GM03348 (cell line): ENCODE results near the gene RFC4.
"Not testable (repeated sequence)": the region's sequence is repeated elsewhere in the genome, so short reads cannot be mapped to it uniquely, and the experiment has no call there.

ENCODE experiments used
- DNase-seq: peaks from one replicate; pipeline ENCODE4 v3.0.0; 2012; ENCODE audit warnings: low spot score

RFC4 gene

GRCh38 chr3:186824430-186825139 lies 18.3 kb upstream of the RFC4 start:
- no peak for DNase-seq

GRCh38 chr3:186823386-186823785 lies 17.1 kb upstream of the RFC4 start:
- no peak for DNase-seq

- DNase-seq = not testable (repeated sequence)
Measured at GRCh38 chr3:186822388-186822759, 16.1 kb upstream of the RFC4 start.

GRCh38 chr3:186821429-186822387 lies 15.4 kb upstream of the RFC4 start:
- peak; percentile 68 for DNase-seq

GRCh38 chr3:186818956-186819355 lies 12.7 kb upstream of the RFC4 start:
- no peak for DNase-seq

- DNase-seq = no peak
Measured at GRCh38 chr3:186818516-186818915, 12.2 kb upstream of the RFC4 start.

GRCh38 chr3:186815435-186815834 lies 9.2 kb upstream of the RFC4 start:
- DNase-seq = peak; percentile 30

GRCh38 chr3:186814100-186814499 lies 7.8 kb upstream of the RFC4 start:
- no peak for DNase-seq

- not testable (repeated sequence) for DNase-seq
Measured at GRCh38 chr3:186811313-186811712, 5.0 kb upstream of the RFC4 start.

GRCh38 chr3:186810336-186810996 lies 4.2 kb upstream of the RFC4 start:
- no peak for DNase-seq

GRCh38 chr3:186807231-186807630 lies 949 bp upstream of the RFC4 start:
- DNase-seq = no peak

- DNase-seq = not testable (repeated sequence)
Measured at GRCh38 chr3:186803447-186803846, 2.8 kb downstream of the RFC4 start.

GRCh38 chr3:186802701-186803100 lies 3.6 kb downstream of the RFC4 start:
- no peak for DNase-seq

GRCh38 chr3:186800285-186800684 lies 6.0 kb downstream of the RFC4 start:
- no peak for DNase-seq

GRCh38 chr3:186798239-186798874 lies 7.9 kb downstream of the RFC4 start:
- DNase-seq = no peak

- DNase-seq = peak; percentile 10
Measured at GRCh38 chr3:186790261-186790981, 15.9 kb downstream of the RFC4 start.

- DNase-seq = no peak
Measured at GRCh38 chr3:186789554-186790260, 16.6 kb downstream of the RFC4 start.

- no peak for DNase-seq
Measured at GRCh38 chr3:186788482-186789370, 17.6 kb downstream of the RFC4 start.

GRCh38 chr3:186787642-186788481 lies 18.4 kb downstream of the RFC4 start:
- no peak for DNase-seq
